ENCODE data around the gene ATP6V0D1. TPM values are rescaled to one million over a fixed set of nuclear protein-coding genes. Genes with fewer than 3 reads are reported as not detected.

ATP6V0D1 gene
- total RNA-seq, 2 donors from 2014 or later = 76.4 to 87.5 TPM

GRCh38 chr16:67395105-67395457 is 85.9 kb downstream of the ATP6V0D1 start:
- peaks cover 8% of the 10 kb centered on the region for H3K36me3 Mint-ChIP-seq (ENCODE audit: low read depth)
- peaks cover 22% of the 10 kb centered on the region for H3K27me3 Mint-ChIP-seq
- peak overlapping the region; percentile 59 for H3K4me3 Mint-ChIP-seq
- DNase-seq (no peak), ATAC-seq (no peak)
- peaks cover 11% of the 10 kb centered on the region for H3K4me1 Mint-ChIP-seq
- no peak overlapping the region for H3K27ac Mint-ChIP-seq
- H3K9me3 ChIP-seq (ENCODE audit: control insufficient read depth, low read length, poor library complexity, severe bottlenecking) = no peaks in the 10 kb centered on the region

DNA sequence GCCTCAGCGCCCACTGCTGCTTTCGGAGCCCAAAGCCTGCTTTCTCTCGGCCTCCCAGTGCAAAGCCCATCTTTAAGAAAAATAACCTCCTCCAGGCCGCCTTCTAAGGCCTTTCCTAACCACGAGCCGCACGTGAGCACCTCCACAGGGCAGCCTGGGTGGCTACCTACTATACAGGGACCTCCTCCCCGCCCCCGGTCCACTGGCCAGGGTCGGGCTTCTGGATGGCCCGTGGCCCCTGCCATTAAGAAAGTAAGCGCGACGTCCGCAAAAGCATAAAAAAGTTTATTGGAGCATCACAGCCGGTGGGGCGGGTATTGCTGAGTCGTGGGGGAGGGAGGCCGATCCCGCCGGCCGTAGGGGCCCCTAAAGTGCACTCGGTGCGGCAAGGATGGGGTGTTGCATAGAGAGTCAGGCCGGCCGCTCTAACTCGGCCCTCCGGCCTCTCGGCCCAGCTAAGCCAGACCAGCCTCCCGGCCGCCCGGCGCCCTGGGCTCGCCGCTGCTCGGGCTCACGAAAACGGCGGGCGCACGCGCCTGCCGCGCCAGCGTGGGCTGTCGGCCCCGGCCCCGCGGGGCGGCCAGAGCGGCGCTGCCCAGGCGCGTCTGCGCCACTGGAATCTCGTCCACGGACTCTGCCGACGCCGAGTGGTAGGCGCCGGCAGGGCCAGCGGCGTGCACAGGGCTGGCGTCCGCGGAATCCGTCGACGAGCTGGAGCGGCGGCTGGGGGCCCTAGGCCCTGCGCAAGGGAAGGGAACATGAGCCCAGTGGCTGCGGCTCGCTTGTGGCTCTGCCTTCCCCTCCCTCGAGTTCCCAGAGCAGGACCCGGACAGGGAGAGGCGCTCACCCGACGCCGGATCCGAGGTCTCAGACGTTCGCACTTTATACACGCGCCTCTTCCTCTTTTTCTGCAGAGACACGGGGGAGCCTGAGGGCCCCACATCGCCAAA is 86.5 kb downstream of the ATP6V0D1 start:
- peak; percentile 22 for ATAC-seq
- no peak for DNase-seq
- peaks cover 22% of the 10 kb centered on the region for H3K27me3 Mint-ChIP-seq
- peak overlapping the region; percentile 92 for H3K4me3 Mint-ChIP-seq
- peaks cover 11% of the 10 kb centered on the region for H3K4me1 Mint-ChIP-seq
- peak overlapping the region; percentile 34 for H3K27ac Mint-ChIP-seq
- no peaks in the 10 kb centered on the region for H3K9me3 ChIP-seq (ENCODE audit: control insufficient read depth, low read length, poor library complexity, severe bottlenecking)
- H3K36me3 Mint-ChIP-seq (ENCODE audit: low read depth) = peaks cover 8% of the 10 kb centered on the region

DNA sequence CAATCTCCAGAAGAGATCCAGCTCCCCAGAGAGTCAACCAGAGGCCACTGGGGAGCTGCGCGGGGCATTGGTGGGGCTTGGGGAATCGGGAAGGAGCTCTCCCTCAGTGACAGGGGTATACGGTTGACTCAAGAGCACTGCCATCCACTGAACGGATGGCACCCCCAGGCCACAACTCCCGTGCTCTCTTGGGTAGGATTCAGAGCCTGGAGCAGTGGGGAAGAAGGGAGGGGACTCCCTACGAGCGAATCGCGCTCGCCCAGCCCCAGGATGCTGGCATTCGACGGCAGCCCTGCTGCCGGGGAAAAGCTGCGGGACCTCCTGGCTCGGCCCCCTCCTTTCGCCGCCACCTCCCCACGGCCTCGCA is 87.2 kb downstream of the ATP6V0D1 start:
- H3K4me3 Mint-ChIP-seq = peak overlapping the region; percentile 92
- no peaks in the 10 kb centered on the region for H3K9me3 ChIP-seq (ENCODE audit: control insufficient read depth, low read length, poor library complexity, severe bottlenecking)
- ATAC-seq = peak; percentile 20
- peaks cover 8% of the 10 kb centered on the region for H3K36me3 Mint-ChIP-seq (ENCODE audit: low read depth)
- H3K27ac Mint-ChIP-seq = peak overlapping the region; percentile 34
- H3K4me1 Mint-ChIP-seq = peaks cover 11% of the 10 kb centered on the region
- DNase-seq = no peak
- peaks cover 22% of the 10 kb centered on the region for H3K27me3 Mint-ChIP-seq

GRCh38 chr16:67393111-67393787 is 87.7 kb downstream of the ATP6V0D1 start, which contains the start of gene TPPP3:
Gene TPPP3 (minus strand): TSS chr16:67393498. CDS start chr16:67391111, 2,387 bp downstream.
- DNase-seq (peak in 1 of 3 donors; percentile 19), ATAC-seq (peak; percentile 70)
- H3K36me3 Mint-ChIP-seq (ENCODE audit: low read depth) = peaks cover 8% of the 10 kb centered on the region
- peak within 1 kb of the TSS; percentile 54 for H3K27ac Mint-ChIP-seq
- H3K4me1 Mint-ChIP-seq = peaks cover 11% of the 10 kb centered on the region
- H3K4me3 Mint-ChIP-seq = peak within 1 kb of the TSS; percentile 92
- peaks cover 22% of the 10 kb centered on the region for H3K27me3 Mint-ChIP-seq
- H3K9me3 ChIP-seq (ENCODE audit: control insufficient read depth, low read length, poor library complexity, severe bottlenecking) = no peaks in the 10 kb centered on the region

GRCh38 chr16:67392301-67393059 is 88.5 kb downstream of the ATP6V0D1 start:
- Mint-ChIP-seq H3K27me3 (peaks cover 22% of the 10 kb centered on the region), H3K4me3 (peak overlapping the region; percentile 63), H3K27ac (peak overlapping the region; percentile 54), H3K36me3 (ENCODE audit: low read depth) (peaks cover 8% of the 10 kb centered on the region), H3K4me1 (peaks cover 11% of the 10 kb centered on the region)
- DNase-seq (no peak), ATAC-seq (no peak)
- H3K9me3 ChIP-seq (ENCODE audit: control insufficient read depth, low read length, poor library complexity, severe bottlenecking) = no peaks in the 10 kb centered on the region

DNA sequence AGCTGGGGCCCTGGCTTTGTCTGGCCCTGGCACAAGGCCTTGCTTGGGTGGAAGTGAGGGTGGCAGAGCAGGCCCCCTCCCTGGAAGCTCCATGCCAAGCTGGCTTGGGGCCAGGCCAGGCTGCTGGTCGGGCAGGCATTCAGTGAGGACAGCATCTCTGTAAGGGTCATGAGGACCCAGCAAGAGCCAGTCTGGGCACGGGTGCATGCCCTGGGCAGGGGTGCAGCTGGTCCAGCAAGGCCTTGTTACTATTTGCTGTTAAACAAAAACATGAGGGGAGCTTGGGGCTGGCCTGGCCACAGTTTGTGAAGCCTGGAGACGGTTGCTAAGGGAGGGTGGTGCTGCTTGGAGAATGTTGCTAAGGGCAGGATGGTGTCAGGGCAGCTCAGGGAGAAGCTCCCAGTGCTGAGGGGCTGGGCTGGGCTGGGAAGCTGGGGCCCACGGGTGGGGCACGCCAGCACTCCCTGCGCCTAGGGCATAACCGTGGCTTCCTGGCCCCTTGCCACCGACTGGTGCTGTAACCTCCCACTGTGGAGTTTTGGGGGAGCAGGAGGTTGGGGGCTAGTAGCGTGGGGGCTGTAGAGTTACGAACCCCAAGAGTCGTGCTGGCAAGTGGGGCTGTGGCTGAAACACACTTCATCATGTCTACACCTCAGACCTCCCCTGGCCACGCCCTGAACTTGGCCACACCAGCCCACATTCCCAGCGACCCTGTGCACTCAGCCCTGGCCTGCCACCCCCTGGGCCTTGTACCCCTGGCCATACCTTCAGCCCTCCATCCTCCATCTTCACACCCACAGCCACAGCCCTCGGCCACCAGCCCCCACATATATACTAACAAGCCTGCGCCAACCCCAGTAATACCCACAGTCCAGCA is 89.3 kb downstream of the ATP6V0D1 start:
- H3K9me3 ChIP-seq (ENCODE audit: control insufficient read depth, low read length, poor library complexity, severe bottlenecking) = no peaks in the 10 kb centered on the region
- DNase-seq = no peak
- ATAC-seq = no peak
- Mint-ChIP-seq H3K27me3 (peaks cover 22% of the 10 kb centered on the region), H3K27ac (no peak overlapping the region), H3K36me3 (ENCODE audit: low read depth) (peaks cover 8% of the 10 kb centered on the region), H3K4me1 (peaks cover 11% of the 10 kb centered on the region), H3K4me3 (peak overlapping the region; percentile 33)

DNA sequence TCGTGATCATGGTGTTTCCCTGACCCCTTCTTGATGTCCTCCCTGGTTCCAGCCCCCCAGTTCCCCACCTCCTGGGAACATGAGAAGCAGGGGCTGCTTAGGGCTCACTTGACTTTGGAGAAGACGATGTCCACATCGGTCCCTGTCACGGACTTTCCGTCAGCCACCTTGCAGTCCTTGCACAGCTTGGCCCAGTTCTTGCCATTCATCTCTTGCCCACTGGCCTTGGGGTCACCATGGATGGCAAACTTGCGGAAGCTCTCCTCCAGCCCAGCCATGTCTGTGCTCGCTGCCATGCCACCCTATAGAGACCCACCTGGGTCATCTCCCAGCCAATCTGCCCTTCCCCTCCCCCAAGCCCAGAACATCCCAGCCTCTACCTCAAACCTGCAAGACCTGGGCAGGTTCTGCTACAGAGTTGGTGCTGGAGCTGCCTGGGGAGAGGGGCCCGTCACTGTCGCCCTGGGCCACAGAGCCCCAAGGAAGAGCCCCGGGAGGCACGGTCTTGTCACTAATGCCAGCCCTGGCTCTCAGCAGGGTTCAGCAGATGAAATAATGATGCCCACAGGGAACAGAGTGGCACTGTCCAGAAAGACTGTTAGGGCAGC is 90.0 kb downstream of the ATP6V0D1 start:
- Mint-ChIP-seq H3K36me3 (ENCODE audit: low read depth) (peaks cover 8% of the 10 kb centered on the region), H3K27me3 (peaks cover 22% of the 10 kb centered on the region), H3K4me1 (peaks cover 14% of the 10 kb centered on the region), H3K4me3 (no peak overlapping the region), H3K27ac (no peak overlapping the region)
- DNase-seq (no peak), ATAC-seq (no peak)
- no peaks in the 10 kb centered on the region for H3K9me3 ChIP-seq (ENCODE audit: control insufficient read depth, low read length, poor library complexity, severe bottlenecking)

GRCh38 chr16:67389911-67390815 is 90.8 kb downstream of the ATP6V0D1 start:
- ATAC-seq = no peak
- H3K4me1 Mint-ChIP-seq = peaks cover 14% of the 10 kb centered on the region
- H3K27me3 Mint-ChIP-seq = peaks cover 22% of the 10 kb centered on the region
- no peak for DNase-seq
- H3K9me3 ChIP-seq (ENCODE audit: control insufficient read depth, low read length, poor library complexity, severe bottlenecking) = no peaks in the 10 kb centered on the region
- peak overlapping the region; percentile 77 for H3K27ac Mint-ChIP-seq
- H3K4me3 Mint-ChIP-seq = no peak overlapping the region
- peaks cover 8% of the 10 kb centered on the region for H3K36me3 Mint-ChIP-seq (ENCODE audit: low read depth)

- ATAC-seq (no peak), DNase-seq (no peak)
- Mint-ChIP-seq H3K4me1 (peaks cover 10% of the 10 kb centered on the region), H3K36me3 (ENCODE audit: low read depth) (peaks cover 5% of the 10 kb centered on the region), H3K4me3 (no peak overlapping the region), H3K27ac (no peak overlapping the region), H3K27me3 (peaks cover 14% of the 10 kb centered on the region)
- H3K9me3 ChIP-seq (ENCODE audit: control insufficient read depth, low read length, poor library complexity, severe bottlenecking) = no peaks in the 10 kb centered on the region
Measured at GRCh38 chr16:67388591-67388990, 92.4 kb downstream of the ATP6V0D1 start.

DNA sequence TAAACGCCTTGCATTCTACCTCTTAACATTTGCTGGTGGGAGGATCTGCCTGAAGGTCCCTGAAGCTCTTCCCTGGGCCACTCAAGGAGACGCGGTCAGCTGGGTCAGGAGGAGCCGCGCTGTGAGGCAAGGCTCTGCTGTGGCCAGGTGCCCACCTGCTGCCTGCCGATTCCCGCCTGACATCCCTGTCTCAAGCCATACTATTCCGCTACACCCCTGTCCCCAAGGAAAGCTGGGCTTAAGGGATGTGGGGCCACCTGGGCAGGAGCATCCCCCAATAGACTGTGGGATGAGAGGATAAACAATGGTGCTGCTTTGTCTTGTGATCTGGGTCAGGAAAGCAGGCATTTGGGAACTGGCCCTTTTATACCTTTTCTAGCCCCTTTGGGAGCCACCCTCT is 92.8 kb downstream of the ATP6V0D1 start:
- H3K4me1 Mint-ChIP-seq = peaks cover 10% of the 10 kb centered on the region
- no peak overlapping the region for H3K4me3 Mint-ChIP-seq
- H3K9me3 ChIP-seq (ENCODE audit: control insufficient read depth, low read length, poor library complexity, severe bottlenecking) = no peaks in the 10 kb centered on the region
- no peak for DNase-seq
- peaks cover 12% of the 10 kb centered on the region for H3K27me3 Mint-ChIP-seq
- peaks cover 5% of the 10 kb centered on the region for H3K36me3 Mint-ChIP-seq (ENCODE audit: low read depth)
- no peak overlapping the region for H3K27ac Mint-ChIP-seq
- no peak for ATAC-seq
